Gastroesophageal sphincter (tissue), 4 donors: ENCODE measurements around the gene SH3RF3. TPM values are rescaled to one million over a fixed set of nuclear protein-coding genes. Genes with fewer than 3 reads are reported as not detected.

Source experiments
- ATAC-seq: fragments of 150-250 bp; one replicate; pipeline ENCODE4 v1.9.1; 2016; ENCODE audit warnings: mild to moderate bottlenecking, moderate library complexity
- H3K27ac ChIP-seq, 4 donors: fragments of 200-600 bp; sonication (generic) in 3 of 4; 1 replicate in 3 of 4; 2 replicates in 1 of 4; pipeline ENCODE4 v1.5.1; 2016 to 2019
- H3K27me3 ChIP-seq: fragments of 200-600 bp; sonication (generic); one replicate; pipeline ENCODE4 v1.5.1; 2019
- H3K36me3 ChIP-seq, 2 donors: fragments of 200-600 bp; sonication (generic); one replicate each; pipeline ENCODE4 v1.5.1; 2019; ENCODE audit warnings: control low read depth in 1 of 2
- H3K4me1 ChIP-seq, 3 donors: fragments of 200-600 bp; sonication (generic); 1 replicate in 2 of 3; 2 replicates in 1 of 3; pipeline ENCODE4 v1.5.1; 2016 to 2019; ENCODE audit warnings: control low read depth in 2 of 3
- H3K4me3 ChIP-seq, 2 donors: fragments of 200-600 bp; sonication (generic); one replicate each; pipeline ENCODE4 v1.5.1; 2019; ENCODE audit warnings: mild to moderate bottlenecking in 1 of 2, moderate library complexity in 1 of 2
- H3K9me3 ChIP-seq, 3 donors: fragments of 200-600 bp; sonication (generic); one replicate each; pipeline ENCODE4 v1.5.1; 2017 to 2019; ENCODE audit warnings: control low read depth in 2 of 3
- CTCF ChIP-seq, 4 experiments: fragments of 200-600 bp in 2 of 4; fragments of 450-650 bp in 2 of 4; sonication (generic) in 1 of 4; IDR thresholded peaks; one replicate each; pipeline ENCODE4 v1.5.1; 2017 to 2019; ENCODE audit warnings: antibody characterized with exemption in 4 of 4, mild to moderate bottlenecking in 2 of 4, moderate library complexity in 2 of 4
- EP300 ChIP-seq: sonication (generic); formaldehyde crosslinking; IDR thresholded peaks from one replicate; pipeline ENCODE4 v1.6.1; 2017; ENCODE audit warnings: antibody characterized with exemption, mild to moderate bottlenecking
- POLR2A ChIP-seq, 2 donors: fragments of 450-650 bp; IDR thresholded peaks; one replicate each; pipeline ENCODE4 v1.6.1; 2017; ENCODE audit warnings: antibody characterized with exemption in 2 of 2, mild to moderate bottlenecking in 2 of 2, moderate library complexity in 1 of 2
- POLR2AphosphoS5 ChIP-seq: sonication (generic); formaldehyde crosslinking; IDR thresholded peaks from one replicate; pipeline ENCODE4 v1.6.1; 2017; ENCODE audit warnings: antibody characterized with exemption
- WGBS, 2 donors: methylation state at CpG; one replicate each; pipeline ENCODE4 v1.1.5; 2018; ENCODE audit warnings: low coverage in 1 of 2; 5-methylcytosine and 5-hydroxymethylcytosine counted together
- total RNA-seq, 4 donors: library from RNA; depleted of rRNA; stranded (reverse); fragments of >200 nt; gene quantifications; one replicate each; pipeline ENCODE4 v1.1.0, GENCODE V29; 2016

SH3RF3 gene
- total RNA-seq, 4 donors from 2014 or later: 10.1 to 15.8 (median 13.2) TPM

DNA sequence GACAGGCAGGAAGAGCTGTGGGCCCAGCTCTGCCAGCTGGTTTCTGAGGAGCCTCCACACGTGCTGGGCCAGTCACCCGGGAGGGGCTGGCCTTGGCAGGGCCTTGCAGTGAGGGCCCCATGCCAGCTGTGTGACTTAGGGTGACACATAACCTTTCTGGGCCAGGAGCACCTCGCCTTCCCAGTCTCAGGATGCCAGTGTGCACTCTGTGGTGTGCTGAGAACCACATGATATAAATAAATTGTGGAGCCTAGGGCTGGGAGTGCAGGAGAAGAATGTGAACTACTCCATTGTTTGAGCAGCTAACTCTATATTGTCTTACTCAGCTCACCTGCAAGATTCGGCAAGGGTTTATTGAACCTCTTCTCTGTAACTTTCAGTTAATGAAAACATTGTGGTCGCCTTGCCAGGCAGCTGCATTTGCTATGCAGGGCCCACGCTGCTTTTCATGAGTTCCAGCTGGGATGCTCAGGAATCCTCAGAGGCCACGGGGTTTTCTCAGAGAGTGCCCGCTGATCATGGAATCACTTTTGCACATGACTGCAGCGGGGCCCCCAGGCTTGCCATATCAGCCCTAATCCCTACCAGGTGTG is 222.3 kb downstream of the SH3RF3 start:
- H3K27ac ChIP-seq: peak overlapping the region in 3 of 4 donors; percentile 17 to 46 (median 37)
- WGBS, 2 donors: 44 to 65% methylated on average over 2 to 5 of the region's 9 CpGs
- ATAC-seq: peak; percentile 67

DNA sequence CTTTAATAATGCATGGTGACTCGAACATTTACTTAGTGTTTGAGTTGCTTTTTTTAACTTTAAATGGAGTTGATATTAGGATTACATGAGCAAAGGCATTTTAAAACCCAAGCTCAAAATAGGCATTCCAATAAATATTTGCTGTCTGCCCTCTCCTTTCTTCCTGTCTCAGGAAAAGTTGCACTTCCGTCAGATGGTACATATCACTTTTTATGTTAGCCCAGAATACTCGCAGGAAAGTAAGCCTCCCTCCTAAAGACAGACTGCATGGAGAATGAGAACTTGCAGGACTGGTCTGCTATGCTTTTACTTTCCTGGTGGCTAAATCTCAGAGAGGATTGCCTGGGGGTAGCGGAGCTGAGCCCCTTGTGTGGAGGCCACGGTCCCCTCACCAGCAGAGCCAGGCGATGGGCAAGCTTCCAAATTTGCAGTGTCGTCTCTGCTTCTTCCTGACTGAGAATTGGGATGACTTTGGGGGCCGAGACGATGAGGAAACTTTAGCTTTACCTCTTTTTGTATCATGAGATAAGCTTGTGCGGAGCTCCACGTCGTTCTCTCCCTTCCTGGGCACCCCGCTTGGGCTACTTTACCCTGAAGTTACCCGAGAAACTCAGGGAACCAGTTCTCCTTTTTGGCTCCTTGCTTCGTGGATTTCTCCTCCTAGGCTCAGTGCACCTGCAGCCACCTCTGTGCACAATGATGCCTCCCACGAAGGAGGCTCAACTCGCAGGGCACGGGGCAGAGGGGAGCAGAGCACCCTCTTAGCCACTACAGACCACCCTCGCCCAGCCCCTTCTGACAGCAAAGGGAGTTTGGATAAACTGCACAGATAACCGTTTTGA is 223.3 kb downstream of the SH3RF3 start:
- H3K4me1 ChIP-seq: peaks cover 2 to 46% (median 18%) of the 10 kb centered on the region in 3 donors

More for the DNA sequence above, 222.3 kb downstream of the SH3RF3 start:
- H3K36me3 ChIP-seq: no peaks in the 10 kb centered on the region
- H3K9me3 ChIP-seq: peaks cover 0 to 5% (median 0%) of the 10 kb centered on the region in 3 donors
- TF ChIP-seq POLR2AphosphoS5 (peak; percentile 70), POLR2A (IDR thresholded peaks at IDR 0.05) (no peak)
- H3K27me3 ChIP-seq: no peaks in the 10 kb centered on the region
- peaks cover 2 to 46% (median 18%) of the 10 kb centered on the region in 3 donors for H3K4me1 ChIP-seq
- H3K4me3 ChIP-seq: no peak overlapping the region

DNA sequence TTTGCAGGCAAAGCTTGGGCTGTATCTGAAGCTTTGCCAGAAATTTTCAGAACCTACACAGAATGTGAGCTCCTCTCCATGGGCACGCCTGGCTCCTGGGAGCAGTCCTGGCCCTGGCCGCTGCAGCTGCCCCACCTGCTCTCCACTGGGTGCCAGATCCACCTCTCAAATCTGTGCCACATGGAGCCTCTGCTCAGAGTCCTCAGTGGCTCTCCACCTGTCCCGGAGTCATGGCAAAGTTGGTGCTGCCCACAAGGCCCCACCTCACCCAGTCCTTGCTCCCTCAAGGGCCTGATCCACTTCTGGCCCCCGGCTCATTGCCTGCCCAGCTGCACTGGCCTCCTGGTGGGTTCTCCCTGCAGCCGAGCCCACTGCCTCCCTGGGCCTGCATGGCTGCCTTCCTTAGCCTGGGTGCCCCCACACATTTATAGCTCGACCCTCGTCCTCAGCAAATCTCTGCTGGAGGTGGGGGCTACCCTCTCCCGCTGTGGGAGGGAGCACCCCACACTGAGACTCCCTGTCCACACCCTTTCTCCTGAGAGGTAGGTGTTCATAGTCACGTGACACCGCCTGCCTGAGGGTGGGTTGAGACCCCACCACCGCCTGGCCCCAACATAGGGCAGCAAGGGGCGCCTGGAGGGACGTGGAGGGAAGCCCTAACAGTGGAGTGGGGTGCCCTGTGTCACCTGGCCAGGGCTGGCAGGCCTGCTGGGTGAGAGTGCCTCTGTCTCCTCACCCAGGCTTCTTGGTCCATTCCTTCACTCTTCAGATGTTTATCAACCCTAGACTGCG is 224.1 kb downstream of the SH3RF3 start:
- no peaks in the 10 kb centered on the region for H3K27me3 ChIP-seq
- TF ChIP-seq POLR2A (IDR thresholded peaks at IDR 0.05) (no peak), EP300 (no peak), CTCF (IDR thresholded peaks at IDR 0.05) (no peak), POLR2AphosphoS5 (no peak)
- H3K4me3 ChIP-seq: no peak overlapping the region
- peaks cover 2 to 41% (median 18%) of the 10 kb centered on the region in 3 donors for H3K4me1 ChIP-seq
- WGBS, 2 donors: 100% methylated on average over 1 of the region's 14 CpGs; no CpG with 5 or more reads in 1 of the 2 donors
- H3K36me3 ChIP-seq: no peaks in the 10 kb centered on the region
- ATAC-seq: no peak
- peaks cover 0 to 10% (median 0%) of the 10 kb centered on the region in 3 donors for H3K9me3 ChIP-seq
- no peak overlapping the region for H3K27ac ChIP-seq

More for the DNA sequence above, 223.3 kb downstream of the SH3RF3 start:
- Histone ChIP-seq H3K36me3 (no peaks in the 10 kb centered on the region), H3K9me3 (peaks cover 0 to 5% (median 0%) of the 10 kb centered on the region in 3 donors), H3K27ac (no peak overlapping the region), H3K4me3 (no peak overlapping the region), H3K27me3 (no peaks in the 10 kb centered on the region)
- ATAC-seq: no peak
- 79 to 83% methylated on average over 6 to 18 of the region's 20 CpGs for WGBS, 2 donors
- TF ChIP-seq EP300: no peak
- no peak for TF ChIP-seq POLR2AphosphoS5
- TF ChIP-seq POLR2A (IDR thresholded peaks at IDR 0.05): no peak
- no peak for TF ChIP-seq CTCF (IDR thresholded peaks at IDR 0.05)

- H3K27me3 ChIP-seq: no peaks in the 10 kb centered on the region
- TF ChIP-seq POLR2AphosphoS5: no peak
- no peak for TF ChIP-seq EP300
- TF ChIP-seq POLR2A (IDR thresholded peaks at IDR 0.05): no peak
- H3K9me3 ChIP-seq: peaks cover 0 to 14% (median 0%) of the 10 kb centered on the region in 3 donors
- no peak for ATAC-seq
- no peaks in the 10 kb centered on the region for H3K36me3 ChIP-seq
- WGBS, 2 donors: 96 to 100% methylated on average over 1 to 10 of the region's 22 CpGs
- H3K27ac ChIP-seq: no peak overlapping the region
- H3K4me3 ChIP-seq: no peak overlapping the region
- peaks cover 2 to 31% (median 18%) of the 10 kb centered on the region in 3 donors for H3K4me1 ChIP-seq
These were observed 225.1 kb downstream of the SH3RF3 start for GRCh38 chr2:109353806-109354745.

GRCh38 chr2:109355192-109355843 is 226.3 kb downstream of the SH3RF3 start:
- peaks cover 2 to 19% (median 12%) of the 10 kb centered on the region in 3 donors for H3K4me1 ChIP-seq
- H3K27ac ChIP-seq: no peak overlapping the region
- WGBS, 2 donors: 88 to 89% methylated on average over 6 to 7 of the region's 8 CpGs
- TF ChIP-seq EP300: no peak
- TF ChIP-seq POLR2AphosphoS5: no peak
- no peak for TF ChIP-seq CTCF (IDR thresholded peaks at IDR 0.05)
- no peak for TF ChIP-seq POLR2A (IDR thresholded peaks at IDR 0.05)
- no peaks in the 10 kb centered on the region for H3K27me3 ChIP-seq
- no peaks in the 10 kb centered on the region for H3K36me3 ChIP-seq
- H3K4me3 ChIP-seq: no peak overlapping the region
- H3K9me3 ChIP-seq: peaks cover 0 to 14% (median 0%) of the 10 kb centered on the region in 3 donors
- ATAC-seq: no peak
